GM18519 (cell line): Measurements from ENCODE around the gene DCLK2.
A peak's percentile ranks its signal among the peaks of the same experiment; 100 is the strongest.

Source experiments
- ATAC-seq: cut with Tn5 transposase; IDR thresholded peaks from one replicate; pipeline ENCODE4 v1.9.1; 2021; ENCODE audit warnings: mild to moderate bottlenecking, moderate library complexity; ENCODE audit not compliant: unreplicated experiment, low FRiP score

Gene DCLK2

DNA sequence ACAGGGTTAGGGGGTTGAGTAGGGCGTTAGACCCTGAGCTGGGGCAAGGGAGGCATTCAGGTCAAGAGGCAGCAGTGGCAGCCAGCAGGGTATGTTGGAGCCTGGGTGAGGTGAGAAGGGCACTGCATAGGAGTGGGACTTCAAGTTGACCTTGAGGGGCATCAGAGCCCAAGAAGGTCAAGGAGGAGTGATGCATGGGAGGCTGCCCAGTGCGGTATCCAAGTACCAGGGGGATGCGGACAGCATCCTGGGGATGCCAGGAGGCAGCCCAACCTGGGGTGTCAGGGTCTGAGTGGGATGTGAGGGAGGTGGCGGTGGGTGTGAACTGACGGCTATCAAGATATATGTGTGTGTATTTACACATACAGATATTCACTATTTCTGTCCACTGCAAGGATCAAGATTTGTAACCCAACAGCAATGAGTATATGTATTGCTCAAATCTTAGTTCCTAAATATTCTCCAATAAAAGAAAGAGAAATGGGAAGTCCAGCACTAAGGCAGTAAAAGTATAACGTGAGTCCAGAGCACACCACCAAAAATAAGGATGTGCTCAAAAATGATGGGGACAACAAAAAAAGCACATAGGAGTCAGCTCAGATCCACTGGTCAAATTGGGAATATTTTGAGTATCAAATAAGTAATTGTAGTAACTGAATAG, 9.8 kb upstream of the DCLK2 start:
- ATAC-seq, result no peak

- ATAC-seq, result no peak
These were observed 8.9 kb upstream of the DCLK2 start for GRCh38 chr4:150069353-150069752.

DNA sequence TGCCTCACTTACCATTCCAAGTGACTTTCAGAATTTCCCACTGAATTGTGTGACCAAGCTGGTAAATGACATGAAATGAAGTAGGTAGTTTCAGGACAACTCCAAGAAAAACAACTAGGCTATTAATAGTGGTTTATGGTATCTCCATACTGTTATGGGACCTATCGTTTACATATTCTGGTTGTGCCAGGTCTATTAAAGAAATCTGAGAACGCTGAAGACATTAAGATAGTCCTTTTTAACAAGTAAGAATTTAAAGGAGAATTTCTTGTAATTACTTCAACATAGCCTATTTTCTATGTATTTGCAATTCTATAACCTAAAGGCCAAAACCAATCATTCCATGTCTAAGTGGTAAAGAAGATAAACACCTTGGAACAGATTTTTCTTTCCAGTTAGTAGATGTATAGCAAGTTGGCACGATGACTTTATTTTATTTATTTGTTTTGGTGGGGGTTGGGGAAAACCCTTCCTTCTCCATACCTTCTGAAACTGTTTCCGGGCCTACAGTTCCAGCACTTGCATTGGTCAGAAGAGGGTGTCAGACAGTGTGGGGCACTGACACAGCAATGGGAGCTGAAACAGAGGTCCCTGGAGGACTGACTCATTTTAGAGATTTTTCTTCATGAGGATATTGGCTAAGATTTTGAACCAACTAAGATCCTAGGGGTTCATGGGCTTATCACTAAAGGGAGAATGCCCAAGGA, 7.6 kb upstream of the DCLK2 start:
- no peak for ATAC-seq

DNA sequence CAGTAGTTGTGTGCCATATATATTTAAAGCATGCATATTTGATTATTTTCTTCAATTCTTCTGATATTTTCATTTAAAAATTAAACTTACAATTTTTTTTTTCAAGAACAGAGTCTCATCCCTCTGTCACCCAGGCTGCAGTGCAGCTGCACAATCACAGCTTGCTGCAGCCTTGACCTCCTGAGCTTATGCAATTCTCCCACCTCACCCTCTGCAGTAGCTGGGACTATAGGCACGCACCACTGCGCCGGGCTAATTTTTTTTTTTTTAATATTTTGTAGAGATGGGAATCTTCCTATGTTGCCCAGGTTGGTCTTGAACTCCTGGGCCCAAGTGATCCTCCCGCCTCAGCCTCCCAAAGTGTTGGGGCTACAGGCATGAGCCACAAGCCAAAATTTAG, 5.8 kb upstream of the DCLK2 start:
- ATAC-seq, result no peak

DNA sequence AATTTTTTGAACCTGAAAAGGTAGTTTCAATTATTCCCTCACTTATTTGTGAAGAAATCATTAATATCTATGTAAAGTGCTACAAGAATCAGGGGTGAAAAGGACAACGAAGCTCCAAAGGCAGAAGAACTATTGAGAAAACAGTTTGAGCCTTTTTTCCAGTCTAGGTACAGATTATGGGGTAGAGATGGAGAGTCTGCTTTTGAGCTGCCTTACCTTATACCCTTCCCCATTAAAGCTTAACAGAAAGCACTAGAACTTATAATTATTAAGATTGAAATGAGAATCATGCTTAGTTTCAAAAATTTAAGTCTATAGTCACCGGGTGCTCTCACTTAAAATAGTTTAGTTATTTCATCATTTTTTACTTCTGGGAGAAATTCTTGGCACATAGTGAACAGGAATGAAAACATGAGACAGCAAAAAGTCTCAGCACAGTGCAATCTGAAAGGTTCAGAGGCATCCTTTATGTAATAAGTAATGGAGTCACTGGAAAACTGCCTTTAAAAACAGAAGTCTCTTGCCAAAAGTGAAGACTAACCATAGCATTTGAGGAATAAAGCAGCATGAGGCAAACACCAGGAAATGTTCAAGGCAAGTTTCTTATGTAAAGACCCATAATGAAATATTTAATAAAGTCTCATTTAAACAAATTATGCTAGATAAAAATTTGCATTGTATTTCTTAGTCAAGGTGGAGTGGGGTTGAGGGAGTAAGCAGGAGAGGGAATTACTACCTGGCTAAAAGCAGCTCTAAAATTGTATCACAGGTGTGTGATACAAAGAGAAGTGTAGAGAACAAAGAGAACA, 5.1 kb upstream of the DCLK2 start:
- ATAC-seq, result no peak

DNA sequence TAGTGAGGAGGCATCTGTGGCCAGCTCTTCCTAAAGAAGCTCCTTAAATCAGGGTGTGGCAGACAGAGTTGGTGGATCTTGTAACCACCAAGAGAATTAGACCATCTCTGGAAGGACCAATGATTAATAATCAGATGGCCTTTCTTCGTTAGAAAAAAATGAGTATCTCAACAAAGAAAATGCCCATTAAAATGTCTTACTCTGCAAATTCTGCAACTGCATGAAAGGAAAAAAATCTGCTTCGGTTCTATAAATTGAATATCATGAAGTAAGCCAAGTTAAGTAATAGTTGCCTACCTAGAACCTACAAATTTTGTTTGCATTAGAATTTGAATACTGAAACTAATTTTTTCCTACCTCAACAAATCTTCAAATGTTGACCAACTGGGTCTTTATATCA, 4.2 kb upstream of the DCLK2 start:
- ATAC-seq, result no peak

- no peak for ATAC-seq
These were observed 385 bp downstream of the DCLK2 start for GRCh38 chr4:150078579-150079080.

DNA sequence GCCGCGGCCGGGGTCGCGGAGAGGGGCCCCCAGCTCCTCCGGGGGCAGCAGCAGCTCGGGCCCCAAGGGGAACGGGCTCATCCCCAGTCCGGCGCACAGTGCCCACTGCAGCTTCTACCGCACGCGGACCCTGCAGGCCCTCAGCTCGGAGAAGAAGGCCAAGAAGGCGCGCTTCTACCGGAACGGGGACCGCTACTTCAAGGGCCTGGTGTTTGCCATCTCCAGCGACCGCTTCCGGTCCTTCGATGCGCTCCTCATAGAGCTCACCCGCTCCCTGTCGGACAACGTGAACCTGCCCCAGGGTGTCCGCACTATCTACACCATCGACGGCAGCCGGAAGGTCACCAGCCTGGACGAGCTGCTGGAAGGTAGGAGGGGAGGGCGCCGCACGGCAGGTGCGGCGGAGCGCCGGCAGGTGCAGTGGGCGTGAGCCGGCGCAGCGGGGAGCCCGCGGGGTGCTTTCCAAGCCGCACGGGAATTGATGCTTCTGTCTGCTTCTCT, 886 bp downstream of the DCLK2 start:
- ATAC-seq, result peak; percentile 36

GRCh38 chr4:150080337-150080736, 2.1 kb downstream of the DCLK2 start:
- no peak for ATAC-seq

DNA sequence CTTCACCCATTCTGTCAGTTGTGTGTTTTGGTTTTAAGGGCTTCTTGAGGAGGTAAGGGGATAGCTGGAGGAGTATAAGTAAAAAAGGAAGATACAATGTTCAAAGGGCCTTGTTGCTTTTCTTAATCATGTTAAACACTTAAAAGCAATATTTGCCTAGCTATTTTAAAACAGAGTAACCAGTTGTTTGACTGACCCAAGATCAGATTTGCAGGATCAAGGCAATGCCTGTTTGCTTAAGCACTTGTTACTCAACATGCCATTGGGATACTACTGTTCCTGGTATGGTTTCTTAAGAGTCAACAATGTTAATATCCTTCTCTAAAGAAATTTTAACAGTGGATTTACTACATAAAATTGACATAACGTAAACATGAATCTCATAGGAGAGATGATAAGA, 2.6 kb downstream of the DCLK2 start:
- no peak for ATAC-seq

DNA sequence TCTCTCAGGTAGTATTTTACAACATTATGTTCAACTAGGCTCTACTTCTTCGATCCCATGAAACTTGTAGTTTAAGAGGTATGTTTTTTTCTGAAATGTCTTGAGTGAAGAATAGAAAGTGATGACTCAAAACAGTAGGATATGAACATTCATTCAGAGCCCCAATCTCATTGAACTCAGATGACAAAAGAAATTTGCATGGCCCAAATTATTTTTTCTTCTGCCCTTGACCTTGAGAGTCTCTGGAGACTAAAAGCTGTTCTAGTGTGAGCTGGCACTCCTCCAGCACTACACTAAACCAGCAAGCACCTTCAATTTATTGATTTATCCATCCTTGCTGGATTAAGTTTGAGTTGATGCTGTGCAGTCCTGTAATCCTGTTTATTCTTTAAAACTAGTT, 4.0 kb downstream of the DCLK2 start:
- ATAC-seq, result peak; percentile 89

DNA sequence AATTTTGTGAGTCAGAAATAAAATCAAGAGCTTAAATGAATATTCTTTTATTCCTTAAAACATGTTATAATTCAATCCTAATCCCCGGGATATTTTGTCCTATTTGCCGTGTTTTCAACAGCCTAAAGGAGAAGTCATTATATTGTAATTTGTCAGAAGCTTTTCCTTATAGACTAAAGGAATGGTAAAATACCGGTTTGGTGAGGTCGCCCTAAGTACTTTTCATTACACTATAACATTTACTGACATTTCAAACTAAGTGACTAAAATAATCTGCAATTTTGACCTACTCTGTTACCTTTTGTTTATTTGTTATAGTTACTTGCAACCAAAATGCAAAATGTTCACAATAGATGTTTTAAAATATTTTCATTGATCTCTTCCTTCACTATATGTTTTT, 8.8 kb downstream of the DCLK2 start:
- ATAC-seq, result no peak

GRCh38 chr4:150089732-150090131, 11.5 kb downstream of the DCLK2 start:
- no peak for ATAC-seq

DNA sequence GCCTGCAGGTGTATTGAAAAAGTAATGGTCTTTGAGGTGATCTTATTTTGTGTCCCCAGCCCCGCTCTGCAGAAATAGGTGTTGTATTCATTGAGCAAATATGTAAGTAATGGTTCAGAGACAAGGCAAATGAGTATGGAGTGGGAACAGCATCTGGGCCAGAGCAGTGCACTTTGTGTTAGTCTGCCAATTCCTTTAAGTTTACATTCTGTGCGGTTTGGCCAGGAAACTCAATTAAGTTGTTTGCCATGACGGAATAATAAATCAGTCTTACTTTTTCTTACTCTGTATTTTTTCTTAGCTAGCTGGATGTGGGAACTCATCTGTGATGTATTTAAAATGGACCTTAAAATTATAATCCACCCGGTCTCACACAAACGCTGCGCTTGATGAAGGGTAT, 12.6 kb downstream of the DCLK2 start:
- ATAC-seq, result no peak

- no peak for ATAC-seq
These were observed 16.4 kb downstream of the DCLK2 start for GRCh38 chr4:150094676-150095075.

DNA sequence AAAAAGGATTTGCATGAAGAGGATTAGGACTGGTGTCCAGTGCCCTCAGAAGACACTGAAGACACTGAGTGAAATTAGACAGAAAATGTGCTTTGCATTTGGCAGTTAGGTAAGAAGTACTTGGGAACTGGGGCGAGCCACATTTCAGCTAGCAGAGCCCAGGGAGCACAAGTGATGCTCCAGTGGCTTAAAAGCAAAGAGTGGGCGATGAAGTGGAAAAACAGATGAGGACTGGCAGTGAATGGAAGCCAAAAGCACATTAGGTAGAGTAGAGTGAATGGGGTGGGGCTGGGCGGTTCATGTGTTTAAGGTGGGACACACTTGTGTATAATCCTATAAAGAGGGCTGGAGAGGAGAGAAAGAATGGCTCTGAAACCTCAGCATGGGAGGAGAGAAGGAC, 18.4 kb downstream of the DCLK2 start:
- ATAC-seq, result no peak

DNA sequence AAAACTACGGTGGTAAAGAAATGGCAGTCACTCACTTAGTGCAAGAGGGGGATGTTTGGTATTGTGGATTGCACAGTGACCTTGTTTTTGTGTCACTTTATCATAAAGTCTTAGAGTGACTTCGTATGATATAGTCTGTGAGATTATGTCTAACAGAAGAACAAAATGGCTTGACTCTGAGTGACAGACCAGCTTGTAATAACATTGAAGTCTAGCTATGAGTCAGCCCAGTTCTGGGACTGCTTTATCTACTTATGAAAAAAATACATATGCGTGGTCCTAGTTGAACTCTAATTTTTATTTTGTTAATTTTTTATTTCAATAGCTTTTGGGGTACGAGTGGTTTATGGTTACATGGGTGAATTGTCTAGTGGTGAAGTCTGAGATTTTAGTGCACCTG, 20.0 kb downstream of the DCLK2 start:
- no peak for ATAC-seq

DNA sequence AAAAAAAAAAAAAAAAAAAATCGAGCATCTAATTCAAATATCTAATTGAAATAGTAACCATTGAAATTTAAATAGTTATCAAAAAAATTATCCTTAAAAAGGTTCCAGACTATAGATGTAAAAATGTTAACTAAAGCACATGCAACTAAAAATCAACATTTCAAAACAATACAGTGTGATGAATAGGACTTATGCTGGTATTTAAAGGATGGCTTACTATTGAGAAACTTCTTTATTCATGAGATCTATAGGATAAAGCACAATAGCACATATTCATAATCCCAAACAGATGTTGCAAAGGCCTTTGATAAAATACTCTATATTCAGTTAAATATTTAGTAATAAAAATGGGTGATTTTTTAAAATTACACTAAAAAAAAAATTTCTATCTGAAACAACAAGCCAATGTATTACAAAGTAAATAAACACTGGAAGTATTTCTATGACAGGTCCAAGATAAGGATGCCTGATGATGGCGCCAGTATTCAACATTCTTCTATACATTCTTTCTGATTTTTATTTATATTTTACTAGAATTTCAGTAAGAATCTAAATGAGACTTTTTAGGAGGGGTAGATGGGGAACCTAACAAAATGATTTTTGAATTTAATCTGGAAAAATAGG, 26.3 kb downstream of the DCLK2 start:
- ATAC-seq, result no peak

DNA sequence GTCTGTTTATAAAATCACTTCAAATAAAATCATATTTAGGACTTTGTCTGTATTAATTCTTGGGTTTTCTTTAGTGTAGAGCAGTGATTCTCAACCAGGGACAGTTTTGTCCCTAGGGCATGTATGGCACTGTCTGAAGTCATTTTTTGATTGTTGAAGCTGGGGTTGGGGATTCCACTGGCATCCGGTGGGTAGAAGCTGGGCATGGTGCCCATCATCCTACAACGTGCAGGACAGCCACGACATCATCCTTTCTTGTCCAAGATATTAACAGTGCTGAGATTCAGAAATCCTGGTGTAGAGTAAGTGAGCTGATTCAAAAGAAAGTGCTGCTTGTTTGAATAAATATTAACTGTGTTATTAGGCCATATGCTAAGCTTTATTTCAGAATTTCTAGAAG, 28.6 kb downstream of the DCLK2 start:
- ATAC-seq, result no peak

GRCh38 chr4:150108691-150109090, 30.4 kb downstream of the DCLK2 start:
- no peak for ATAC-seq

DNA sequence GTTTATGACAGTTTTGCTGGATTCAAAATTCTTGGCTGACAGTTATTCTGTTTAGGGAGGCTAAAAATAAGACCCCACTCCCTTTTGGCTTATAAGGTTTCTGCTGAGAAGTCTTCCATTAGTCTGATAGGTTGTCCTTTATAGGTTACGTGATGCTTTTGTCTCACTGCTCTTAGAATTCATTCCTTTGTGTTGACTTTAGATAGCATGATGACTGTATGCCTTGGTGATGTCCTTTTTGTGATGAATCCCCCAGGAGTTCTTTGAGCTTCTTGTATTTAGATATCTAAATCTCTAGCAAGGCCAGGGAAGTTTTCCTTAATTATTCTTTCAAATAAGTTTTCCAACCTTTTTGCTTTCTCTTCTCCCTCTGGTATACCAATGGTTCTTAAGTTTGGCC, 36.4 kb downstream of the DCLK2 start:
- ATAC-seq, result no peak
